Skeletal muscle tissue (tissue), 4 donors: ENCODE results near the gene MEF2A. TPM values are rescaled to one million over a fixed set of nuclear protein-coding genes. Genes with fewer than 3 reads are reported as not detected.
"Not testable (repeated sequence)": the region's sequence is repeated elsewhere in the genome, so short reads cannot be mapped to it uniquely, and the experiment has no call there.

Experiments
- H3K27ac ChIP-seq: one replicate; pipeline ENCODE4 v1.7.0; 2013; ENCODE audit warnings: mild to moderate bottlenecking, low read depth, low read length, inconsistent platforms
- H3K27me3 ChIP-seq, 3 donors: one replicate each; pipeline ENCODE4 v1.7.0; 2013; ENCODE audit warnings: low read length in 3 of 3; ENCODE audit not compliant: control insufficient read depth in 3 of 3, insufficient read depth in 3 of 3
- H3K36me3 ChIP-seq, 3 donors: one replicate each; pipeline ENCODE4 v1.7.0; 2013; ENCODE audit warnings: low read length in 3 of 3; ENCODE audit not compliant: control insufficient read depth in 3 of 3, insufficient read depth in 3 of 3
- H3K4me1 ChIP-seq, 3 donors: one replicate each; pipeline ENCODE4 v1.7.0; 2013; ENCODE audit warnings: low read length in 3 of 3, mild to moderate bottlenecking in 3 of 3; ENCODE audit not compliant: control insufficient read depth in 3 of 3, insufficient read depth in 3 of 3
- H3K4me3 ChIP-seq, 3 donors: one replicate each; pipeline ENCODE4 v1.7.0; 2013; ENCODE audit warnings: low read length in 3 of 3
- H3K9ac ChIP-seq, 3 donors: one replicate each; pipeline ENCODE4 v1.7.0; 2013; ENCODE audit warnings: low read length in 3 of 3, mild to moderate bottlenecking in 3 of 3, moderate library complexity in 2 of 3, low read depth in 1 of 3
- H3K9me3 ChIP-seq, 3 donors: one replicate each; pipeline ENCODE4 v1.7.0; 2013; ENCODE audit warnings: low read length in 3 of 3; ENCODE audit not compliant: control insufficient read depth in 3 of 3
- total RNA-seq: library from RNA; depleted of rRNA; stranded (reverse); fragments of >200 nt; gene quantifications from one replicate; pipeline ENCODE4 v1.2.3, GENCODE V29; 2014
- donor health status: Osteomylitis.

The MEF2A gene
- total RNA-seq, 1 donor from 2014 or later = 29.7 TPM

DNA sequence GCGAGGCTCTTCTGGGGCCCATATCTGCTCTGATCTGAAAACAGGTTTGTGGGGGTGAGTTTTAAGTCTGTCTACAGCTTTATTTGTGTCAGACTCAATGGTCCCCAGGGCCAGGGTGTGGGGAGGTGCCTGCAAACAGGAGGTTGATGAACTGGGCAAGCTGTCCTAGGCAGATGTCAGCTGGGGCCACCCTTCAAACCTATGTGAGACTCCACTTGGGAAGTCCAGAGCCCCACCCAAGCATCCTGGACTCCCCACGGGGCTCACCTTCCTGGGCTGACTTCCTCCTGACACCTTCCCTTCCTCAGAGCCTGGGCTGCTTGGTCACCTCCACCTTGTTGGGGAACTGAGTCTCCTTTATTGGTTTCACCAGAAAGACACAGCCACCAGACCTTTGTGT is 176.1 kb downstream of the MEF2A start:
- no peaks in the 10 kb centered on the region for H3K27me3 ChIP-seq
- no peak overlapping the region for H3K4me3 ChIP-seq
- H3K27ac ChIP-seq = no peak overlapping the region
- H3K9ac ChIP-seq = no peak overlapping the region
- no peaks in the 10 kb centered on the region for H3K9me3 ChIP-seq
- no peaks in the 10 kb centered on the region for H3K36me3 ChIP-seq
- H3K4me1 ChIP-seq = no peaks in the 10 kb centered on the region

DNA sequence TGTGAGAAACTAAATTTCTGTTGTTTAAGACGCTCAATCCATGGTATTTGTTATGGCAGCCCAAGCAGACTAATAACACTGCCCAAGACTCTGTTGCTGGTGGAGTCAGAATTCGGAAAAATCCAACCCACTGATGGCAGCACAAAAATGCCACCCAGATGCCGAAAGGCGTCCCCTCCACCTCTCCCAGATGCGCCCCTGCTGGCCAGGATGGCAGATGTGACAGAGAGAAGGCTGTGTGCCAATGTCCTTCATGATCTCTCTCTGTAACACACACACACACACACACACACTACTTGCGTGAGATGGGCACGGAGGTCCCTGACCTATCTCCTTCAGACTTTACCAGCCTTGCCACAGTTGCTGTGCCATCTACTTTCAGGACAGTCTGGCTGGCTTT is 178.4 kb downstream of the MEF2A start:
- Histone ChIP-seq H3K9me3 (no peaks in the 10 kb centered on the region), H3K4me3 (no peak overlapping the region), H3K27ac (no peak overlapping the region), H3K4me1 (no peaks in the 10 kb centered on the region), H3K36me3 (no peaks in the 10 kb centered on the region), H3K27me3 (no peaks in the 10 kb centered on the region), H3K9ac (no peak overlapping the region)

DNA sequence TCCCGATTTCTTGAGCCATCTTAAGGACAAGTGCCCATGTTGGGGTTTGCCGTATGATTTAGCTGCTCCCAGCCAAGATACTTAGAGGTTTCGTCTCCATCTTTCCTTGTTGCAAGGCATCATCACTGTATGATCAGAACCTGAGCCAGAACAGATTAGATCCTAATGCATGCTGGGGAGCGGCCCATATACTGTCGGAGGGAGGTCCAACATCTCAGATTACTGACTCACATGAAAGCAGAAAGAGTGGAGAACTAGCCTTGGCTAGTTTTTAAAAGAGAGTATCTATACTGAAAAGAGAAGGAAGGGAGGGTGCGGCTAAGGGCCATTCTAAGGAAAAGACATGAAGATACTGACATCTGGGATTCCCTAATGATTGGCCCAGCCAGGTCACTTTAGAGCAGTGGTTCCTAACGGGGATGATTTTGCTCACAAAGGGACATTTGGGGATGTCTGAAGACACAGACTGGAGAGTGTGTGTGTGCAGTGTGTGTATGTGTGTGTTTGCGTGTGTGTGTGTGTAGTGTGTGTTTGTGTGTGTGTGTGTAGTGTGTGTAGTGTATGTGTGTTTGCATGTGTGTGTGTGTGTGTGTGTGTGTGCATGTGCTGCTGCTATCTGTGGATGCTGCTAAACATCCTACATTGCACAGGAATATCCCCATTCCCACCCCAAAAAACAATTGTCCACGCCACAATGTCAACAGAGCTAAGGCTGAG is 179.7 kb downstream of the MEF2A start:
- no peaks in the 10 kb centered on the region for H3K4me1 ChIP-seq
- H3K4me3 ChIP-seq = no peak overlapping the region
- H3K9ac ChIP-seq = no peak overlapping the region
- H3K27ac ChIP-seq = no peak overlapping the region
- H3K36me3 ChIP-seq = no peaks in the 10 kb centered on the region
- H3K9me3 ChIP-seq = no peaks in the 10 kb centered on the region
- H3K27me3 ChIP-seq = no peaks in the 10 kb centered on the region

DNA sequence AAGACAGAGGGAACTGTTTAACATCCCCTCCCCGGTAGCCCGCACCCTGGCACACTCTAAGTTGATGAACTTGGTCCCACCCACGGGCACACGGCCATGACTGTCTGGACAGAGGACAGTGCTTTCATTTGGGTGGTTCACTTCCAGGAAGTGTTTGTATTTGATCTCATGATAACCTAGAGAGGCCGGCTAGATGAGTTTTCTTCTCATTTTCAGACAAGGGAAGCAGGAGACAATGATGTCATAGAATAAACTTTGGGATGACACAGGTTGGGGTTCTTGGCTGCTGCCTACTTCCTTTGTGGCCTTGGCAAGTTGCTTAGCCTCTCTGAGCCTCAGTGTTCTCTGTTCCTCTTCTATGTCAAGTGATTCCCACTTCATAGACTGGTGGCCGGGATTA is 183.6 kb downstream of the MEF2A start:
- no peak overlapping the region for H3K27ac ChIP-seq
- no peaks in the 10 kb centered on the region for H3K4me1 ChIP-seq
- H3K9ac ChIP-seq = no peak overlapping the region
- H3K27me3 ChIP-seq = no peaks in the 10 kb centered on the region
- no peaks in the 10 kb centered on the region for H3K9me3 ChIP-seq
- H3K36me3 ChIP-seq = no peaks in the 10 kb centered on the region
- H3K4me3 ChIP-seq = no peak overlapping the region

DNA sequence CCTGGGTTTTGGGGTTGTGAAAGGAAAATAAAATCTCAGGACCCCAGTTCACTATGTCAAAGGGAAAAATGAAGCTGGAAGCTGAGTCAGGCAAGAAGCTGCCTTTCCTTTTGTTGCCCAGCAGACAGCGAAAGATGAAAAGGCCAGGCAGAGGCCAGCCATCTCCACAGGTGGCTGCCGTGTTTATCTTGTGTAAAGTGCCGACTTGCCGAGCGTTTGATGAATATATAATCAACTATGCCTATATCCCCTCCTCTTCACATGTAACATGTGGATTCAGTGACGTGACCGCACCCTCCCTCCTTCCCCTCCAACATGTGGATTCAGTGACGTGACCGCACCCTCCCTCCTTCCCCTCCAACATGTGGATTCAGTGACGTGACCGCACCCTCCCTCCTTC is 184.5 kb downstream of the MEF2A start:
- H3K27ac ChIP-seq, H3K36me3 ChIP-seq, H3K9ac ChIP-seq, H3K4me1 ChIP-seq, H3K9me3 ChIP-seq, H3K4me3 ChIP-seq, H3K27me3 ChIP-seq: not testable (repeated sequence)

DNA sequence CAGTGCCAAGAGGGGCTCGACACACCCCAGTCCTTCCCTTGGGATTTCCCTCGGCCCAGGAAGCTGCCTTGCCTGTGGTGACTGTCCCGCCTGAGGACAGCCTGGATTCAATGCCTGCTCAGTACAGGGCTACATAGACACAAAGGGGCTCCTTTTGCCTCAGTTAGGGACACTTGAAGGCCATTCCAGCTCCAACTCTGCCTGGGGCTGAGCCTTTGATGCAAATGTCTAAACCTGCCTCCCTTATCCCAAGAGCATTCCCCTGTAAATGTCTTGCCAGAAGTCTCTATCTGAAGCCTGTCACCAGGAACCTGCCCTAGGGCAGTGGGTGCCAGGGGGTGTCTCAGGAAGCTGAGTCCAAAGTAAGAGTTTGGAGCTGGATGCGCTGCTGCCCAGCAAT is 186.8 kb downstream of the MEF2A start:
- H3K9me3 ChIP-seq = no peaks in the 10 kb centered on the region
- no peaks in the 10 kb centered on the region for H3K27me3 ChIP-seq
- no peak overlapping the region for H3K4me3 ChIP-seq
- peaks cover 2 to 4% (median 2%) of the 10 kb centered on the region in 3 donors for H3K4me1 ChIP-seq
- no peak overlapping the region for H3K27ac ChIP-seq
- H3K9ac ChIP-seq = no peak overlapping the region
- no peaks in the 10 kb centered on the region for H3K36me3 ChIP-seq

DNA sequence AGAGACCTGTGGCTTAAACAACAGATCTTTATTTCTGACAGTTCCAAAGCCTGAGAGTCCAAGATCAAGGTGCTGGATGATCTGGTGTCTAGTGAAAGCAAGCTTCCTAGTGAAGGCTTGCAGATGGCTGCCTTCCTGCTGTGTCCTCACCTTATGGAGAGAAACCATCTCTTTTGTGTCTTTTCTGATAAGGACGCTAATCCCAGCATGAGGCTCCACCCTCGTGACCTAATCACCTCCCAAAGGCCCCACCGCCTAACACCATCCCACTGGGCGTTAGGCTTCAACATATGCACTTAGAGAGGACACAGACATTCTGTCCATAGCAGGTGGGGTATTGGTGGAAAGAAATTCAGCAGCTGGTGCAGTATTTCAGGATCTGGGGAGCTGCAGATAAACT is 187.3 kb downstream of the MEF2A start:
- peaks cover 2 to 4% (median 2%) of the 10 kb centered on the region in 3 donors for H3K4me1 ChIP-seq
- no peak overlapping the region for H3K9ac ChIP-seq
- no peak overlapping the region for H3K27ac ChIP-seq
- H3K27me3 ChIP-seq = no peaks in the 10 kb centered on the region
- no peaks in the 10 kb centered on the region for H3K36me3 ChIP-seq
- no peaks in the 10 kb centered on the region for H3K9me3 ChIP-seq
- no peak overlapping the region for H3K4me3 ChIP-seq

DNA sequence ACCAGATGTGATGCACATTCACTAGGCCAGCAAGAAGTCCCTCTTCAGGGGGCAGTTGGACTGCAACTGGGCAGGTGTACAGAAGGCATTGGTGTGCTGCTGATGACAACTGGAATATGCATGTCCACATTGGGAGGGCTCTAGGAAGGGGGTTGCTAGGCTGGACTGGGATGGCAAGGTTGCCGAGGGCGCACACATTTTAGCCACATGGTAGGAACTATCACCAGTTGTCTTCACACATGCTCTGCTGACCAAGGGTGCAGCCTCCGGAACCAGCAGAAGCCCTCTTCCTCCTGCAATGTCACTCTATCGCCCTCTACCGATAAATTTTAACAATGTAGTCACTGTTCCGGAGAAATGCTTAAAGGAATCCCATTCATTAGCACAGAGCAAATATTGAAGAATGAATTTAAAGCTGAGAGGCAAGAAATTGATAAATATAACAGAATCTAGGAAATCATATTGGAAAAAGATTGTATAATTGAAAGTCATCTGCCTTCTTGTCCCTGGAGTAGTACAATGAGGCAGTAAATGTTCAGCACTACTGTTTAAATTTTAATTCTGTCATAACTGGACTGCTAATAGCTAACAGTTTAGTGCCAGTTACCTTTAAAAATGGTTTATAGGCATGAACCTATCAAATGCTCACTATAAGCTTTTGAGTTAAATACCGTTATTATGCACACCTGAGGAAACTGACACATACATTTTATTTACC is 190.1 kb downstream of the MEF2A start:
- Histone ChIP-seq H3K4me3 (no peak overlapping the region), H3K4me1 (peaks cover 2 to 4% (median 2%) of the 10 kb centered on the region in 3 donors)

DNA sequence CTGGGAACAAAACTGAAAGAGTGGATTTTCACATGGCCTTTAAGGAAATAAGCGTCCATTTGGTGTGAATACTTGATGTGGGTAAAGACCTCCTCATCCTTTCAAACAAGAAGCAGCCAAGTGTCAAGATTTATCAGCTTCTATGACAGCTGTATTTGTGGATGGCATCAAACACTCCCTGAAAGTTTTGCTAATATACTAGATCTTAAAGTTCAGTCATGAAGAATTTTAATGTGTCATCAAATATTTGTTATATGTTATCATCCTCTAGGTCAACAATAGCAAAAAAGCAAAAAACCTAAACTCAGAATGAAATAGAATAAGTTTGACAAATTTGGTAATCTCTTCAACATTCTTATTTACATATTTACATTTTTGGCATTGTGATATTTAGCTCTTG is 196.5 kb downstream of the MEF2A start:
- Histone ChIP-seq H3K9ac (no peak overlapping the region), H3K4me3 (no peak overlapping the region), H3K27me3 (no peaks in the 10 kb centered on the region), H3K9me3 (no peaks in the 10 kb centered on the region), H3K27ac (no peak overlapping the region), H3K4me1 (no peaks in the 10 kb centered on the region), H3K36me3 (no peaks in the 10 kb centered on the region)

More for the DNA sequence above, 190.1 kb downstream of the MEF2A start:
- no peaks in the 10 kb centered on the region for H3K27me3 ChIP-seq
- H3K27ac ChIP-seq = no peak overlapping the region
- no peaks in the 10 kb centered on the region for H3K9me3 ChIP-seq
- H3K9ac ChIP-seq = no peak overlapping the region
- H3K36me3 ChIP-seq = no peaks in the 10 kb centered on the region

DNA sequence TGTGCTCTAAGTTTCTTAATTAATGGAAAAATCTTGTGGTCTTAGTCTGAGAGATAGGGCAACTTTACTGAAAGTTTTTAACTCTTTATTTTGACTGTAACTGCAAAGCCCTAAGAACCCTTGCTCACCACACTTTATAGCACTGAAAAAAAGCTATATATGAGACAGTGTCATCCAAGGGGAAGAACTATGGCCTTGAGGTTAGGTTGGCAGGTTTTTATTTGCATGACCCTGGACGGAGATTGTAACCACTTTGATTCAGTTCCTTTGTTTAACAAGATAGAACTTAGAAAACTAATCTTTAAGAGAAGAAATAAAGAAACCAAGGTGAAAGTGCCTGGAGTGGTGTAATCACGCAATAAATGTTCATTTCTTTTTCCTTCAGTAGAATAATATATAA is 198.0 kb downstream of the MEF2A start:
- H3K4me3 ChIP-seq = no peak overlapping the region
- H3K36me3 ChIP-seq = no peaks in the 10 kb centered on the region
- H3K9ac ChIP-seq = no peak overlapping the region
- H3K27me3 ChIP-seq = no peaks in the 10 kb centered on the region
- H3K27ac ChIP-seq = no peak overlapping the region
- H3K9me3 ChIP-seq = no peaks in the 10 kb centered on the region
- H3K4me1 ChIP-seq = no peaks in the 10 kb centered on the region
